ENCODE measurements around the gene PYCR2.
"Not testable (repeated sequence)": the region's sequence is repeated elsewhere in the genome, so short reads cannot be mapped to it uniquely, and the experiment has no call there.

Gene PYCR2

GRCh38 chr1:225941942-225942222, 17.8 kb upstream of the PYCR2 start:
- DNase-seq = no peak

- peak; percentile 68 for DNase-seq
Observed at GRCh38 chr1:225941187-225941941, 17.3 kb upstream of the PYCR2 start, which contains the start of gene LEFTY2. Gene LEFTY2, minus strand, starts transcription at chr1:225941220. Its CDS starts 80 bp downstream, at chr1:225941140.

GRCh38 chr1:225940385-225941151, 16.5 kb upstream of the PYCR2 start:
- DNase-seq = peak; percentile 60

- DNase-seq = not testable (repeated sequence)
Observed at GRCh38 chr1:225939939-225940310, 15.9 kb upstream of the PYCR2 start.

GRCh38 chr1:225939097-225939938, 15.3 kb upstream of the PYCR2 start:
- DNase-seq = not testable (repeated sequence)

GRCh38 chr1:225937048-225937968, 13.3 kb upstream of the PYCR2 start:
- no peak for DNase-seq

GRCh38 chr1:225936523-225936922, 12.5 kb upstream of the PYCR2 start:
- DNase-seq = no peak

- DNase-seq = not testable (repeated sequence)
Observed at GRCh38 chr1:225936086-225936485, 12.0 kb upstream of the PYCR2 start.

GRCh38 chr1:225934711-225935110, 10.7 kb upstream of the PYCR2 start:
- DNase-seq = no peak

- DNase-seq = no peak
Observed at GRCh38 chr1:225933072-225933471, 9.0 kb upstream of the PYCR2 start.

- no peak for DNase-seq
Observed at GRCh38 chr1:225931270-225932136, 7.5 kb upstream of the PYCR2 start.

GRCh38 chr1:225930566-225930965, 6.5 kb upstream of the PYCR2 start:
- DNase-seq = no peak

- DNase-seq = not testable (repeated sequence)
Observed at GRCh38 chr1:225929462-225929861, 5.4 kb upstream of the PYCR2 start.

GRCh38 chr1:225928186-225929175, 4.4 kb upstream of the PYCR2 start:
- DNase-seq = no peak

GRCh38 chr1:225926551-225927113, 2.6 kb upstream of the PYCR2 start:
- no peak for DNase-seq

- no peak for DNase-seq
Observed at GRCh38 chr1:225923381-225923691, 714 bp downstream of the PYCR2 start.

- DNase-seq = no peak
Observed at GRCh38 chr1:225921734-225922709, 2.0 kb downstream of the PYCR2 start.

GRCh38 chr1:225919906-225920305, 4.1 kb downstream of the PYCR2 start:
- DNase-seq = no peak

GRCh38 chr1:225918280-225918679, 5.8 kb downstream of the PYCR2 start:
- no peak for DNase-seq

Data from right forelimb (tissue), 1 donor.